ENCODE measurements around the gene PRKCG.
"Not testable (repeated sequence)": the region's sequence is repeated elsewhere in the genome, so short reads cannot be mapped to it uniquely, and the experiment has no call there.

Gene PRKCG

GRCh38 chr19:53868892-53869804 lies 12.8 kb upstream of the PRKCG start:
- no peak for TF ChIP-seq CTCF (IDR thresholded peaks at IDR 0.05; ENCODE audit: insufficient read depth, low read depth, low read length, missing control alignments)
- no peak overlapping the region for H3K4me3 ChIP-seq (ENCODE audit: low read depth, low read length)
- peak; percentile 22 for DNase-seq (ENCODE audit: low read depth)

GRCh38 chr19:53869805-53870484 lies 12.1 kb upstream of the PRKCG start:
- H3K4me3 ChIP-seq (ENCODE audit: low read depth, low read length); DNase-seq (ENCODE audit: low read depth): not testable (repeated sequence)

- TF ChIP-seq CTCF (IDR thresholded peaks at IDR 0.05; ENCODE audit: insufficient read depth, low read depth, low read length, missing control alignments) = no peak
- H3K4me3 ChIP-seq (ENCODE audit: low read depth, low read length) = no peak overlapping the region
- DNase-seq (ENCODE audit: low read depth) = no peak
Measured at GRCh38 chr19:53870485-53870844, 11.5 kb upstream of the PRKCG start.

- TF ChIP-seq CTCF (IDR thresholded peaks at IDR 0.05; ENCODE audit: insufficient read depth, low read depth, low read length, missing control alignments) = no peak
- no peak for DNase-seq (ENCODE audit: low read depth)
- H3K4me3 ChIP-seq (ENCODE audit: low read depth, low read length) = no peak overlapping the region
Measured at GRCh38 chr19:53871454-53871853, 10.5 kb upstream of the PRKCG start.

DNA sequence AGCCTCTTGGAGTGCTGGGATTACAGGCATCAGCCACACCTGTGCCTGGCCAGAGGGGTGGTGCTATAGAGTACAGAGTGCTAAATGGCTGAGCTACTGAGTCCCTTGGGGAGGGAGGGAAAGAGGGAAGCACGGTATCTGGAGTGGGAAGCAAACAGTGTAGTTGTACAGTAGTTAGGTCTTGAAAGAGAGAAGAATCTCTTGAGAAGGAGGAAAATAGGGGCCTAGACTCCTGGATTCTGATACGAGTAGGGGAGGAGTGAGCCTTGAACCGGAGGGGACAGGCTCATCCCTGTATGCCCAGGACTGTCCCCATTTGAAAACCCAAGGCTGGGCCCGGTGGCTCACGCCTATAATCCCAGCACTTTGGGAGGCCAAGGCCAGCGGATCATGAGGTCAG lies 9.2 kb upstream of the PRKCG start:
- no peak for TF ChIP-seq CTCF (IDR thresholded peaks at IDR 0.05; ENCODE audit: insufficient read depth, low read depth, low read length, missing control alignments)
- no peak overlapping the region for H3K4me3 ChIP-seq (ENCODE audit: low read depth, low read length)
- no peak for DNase-seq (ENCODE audit: low read depth)

- TF ChIP-seq CTCF (IDR thresholded peaks at IDR 0.05; ENCODE audit: insufficient read depth, low read depth, low read length, missing control alignments) = no peak
- H3K4me3 ChIP-seq (ENCODE audit: low read depth, low read length) = no peak overlapping the region
Measured at GRCh38 chr19:53873773-53874605, 8.0 kb upstream of the PRKCG start.

DNA sequence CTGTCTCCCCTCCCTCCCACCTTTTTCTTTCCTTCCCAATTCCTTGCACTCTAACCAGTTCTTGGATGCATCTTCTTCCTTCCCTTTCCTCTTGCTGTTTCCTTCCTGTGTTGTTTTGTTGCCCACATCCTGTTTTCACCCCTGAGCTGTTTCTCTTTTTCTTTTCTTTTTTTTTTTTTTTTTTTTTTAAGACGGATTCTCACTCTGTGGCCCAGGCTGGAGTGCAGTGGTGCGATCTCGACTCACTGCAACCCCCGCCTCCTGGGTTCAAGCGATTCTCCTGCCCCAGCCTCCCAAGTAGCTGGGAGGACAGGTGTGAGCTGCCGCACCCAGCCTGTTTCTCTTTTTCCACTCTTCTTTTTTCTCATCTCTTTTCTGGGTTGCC lies 7.4 kb upstream of the PRKCG start:
- no peak for TF ChIP-seq CTCF (IDR thresholded peaks at IDR 0.05; ENCODE audit: insufficient read depth, low read depth, low read length, missing control alignments)
- H3K4me3 ChIP-seq (ENCODE audit: low read depth, low read length) = no peak overlapping the region
- no peak for DNase-seq (ENCODE audit: low read depth)

More at GRCh38 chr19:53873773-53874605, 8.0 kb upstream of the PRKCG start:
- no peak for DNase-seq (ENCODE audit: low read depth)
